Hepatocyte (in vitro differentiated cells): ENCODE data around the gene AUNIP. TPM values are rescaled to one million over a fixed set of nuclear protein-coding genes. Genes with fewer than 3 reads are reported as not detected.
"Not testable (repeated sequence)": the region's sequence is repeated elsewhere in the genome, so short reads cannot be mapped to it uniquely, and the experiment has no call there.

Experiments used
- DNase-seq: peaks from one replicate; pipeline ENCODE4 v3.0.0-alpha.2; 2016; ENCODE audit warnings: low spot score
- H2AFZ ChIP-seq: fragments of 200-600 bp; sonication (generic); 2 replicates; pipeline ENCODE4 v1.6.0; 2016; ENCODE audit warnings: antibody characterized with exemption, mild to moderate bottlenecking
- H3K27ac ChIP-seq: fragments of 200-600 bp; sonication (generic); 2 replicates; pipeline ENCODE4 v1.5.1; 2016; ENCODE audit warnings: mild to moderate bottlenecking
- H3K27me3 ChIP-seq: fragments of 200-600 bp; sonication (generic); 2 replicates; pipeline ENCODE4 v1.6.1; 2016
- H3K36me3 ChIP-seq: fragments of 200-600 bp; sonication (generic); replicated peaks from 2 replicates; pipeline ENCODE4 v1.5.1; 2016; ENCODE audit warnings: low read depth; ENCODE audit not compliant: insufficient read depth
- H3K4me1 ChIP-seq: fragments of 200-600 bp; sonication (generic); 2 replicates; pipeline ENCODE4 v1.5.1; 2016; ENCODE audit warnings: mild to moderate bottlenecking, moderate library complexity; ENCODE audit not compliant: insufficient read depth
- H3K4me2 ChIP-seq: fragments of 200-600 bp; sonication (generic); 2 replicates; pipeline ENCODE4 v1.6.0; 2016
- H3K4me3 ChIP-seq: fragments of 200-600 bp; sonication (generic); 2 replicates; pipeline ENCODE4 v1.5.1; 2016; ENCODE audit warnings: mild to moderate bottlenecking
- H3K79me2 ChIP-seq: fragments of 200-600 bp; sonication (generic); 2 replicates; pipeline ENCODE4 v1.6.0; 2017; ENCODE audit warnings: mild to moderate bottlenecking
- H3K9me2 ChIP-seq: fragments of 200-600 bp; sonication (generic); replicated peaks from 2 replicates; pipeline ENCODE4 v1.6.0; 2017; ENCODE audit warnings: mild to moderate bottlenecking; ENCODE audit not compliant: insufficient read depth
- H3K9me3 ChIP-seq: fragments of 200-600 bp; sonication (generic); 2 replicates; pipeline ENCODE4 v1.5.1; 2016; ENCODE audit warnings: low read depth, mild to moderate bottlenecking
- H4K20me1 ChIP-seq: fragments of 200-600 bp; sonication (generic); 2 replicates; pipeline ENCODE4 v1.6.0; 2016; ENCODE audit warnings: mild to moderate bottlenecking; ENCODE audit not compliant: insufficient read depth, poor library complexity, severe bottlenecking
- CTCF ChIP-seq: fragments of 200-600 bp; sonication (generic); IDR thresholded peaks from 2 replicates; pipeline ENCODE4 v1.5.1; 2016; ENCODE audit warnings: antibody characterized with exemption, mild to moderate bottlenecking; ENCODE audit not compliant: poor library complexity
- EZH2 ChIP-seq: fragments of 200-600 bp; sonication (generic); IDR thresholded peaks from 2 replicates; pipeline ENCODE4 v1.6.1; 2016; ENCODE audit warnings: antibody characterized with exemption, mild to moderate bottlenecking, borderline replicate concordance
- EZH2phosphoT487 ChIP-seq: fragments of 200-600 bp; sonication (generic); IDR thresholded peaks from one replicate; pipeline ENCODE4 v1.6.1; 2018; ENCODE audit warnings: antibody characterized with exemption, mild to moderate bottlenecking, low read depth, moderate library complexity; ENCODE audit not compliant: unreplicated experiment, severe bottlenecking
- WGBS: methylation state at CpG from one replicate; pipeline ENCODE4 v1.1.6; 2016; ENCODE audit warnings: low lambda C conversion rate; ENCODE audit errors: missing lambda C conversion rate; 5-methylcytosine and 5-hydroxymethylcytosine counted together
- polyA plus RNA-seq: library from polyadenylated mRNA; unstranded; fragments of >200 nt; fragmentation: Nextera tagmentation; extraction: Ambion mirVana; gene quantifications from 2 replicates; pipeline ENCODE4 v1.2.1, GENCODE V29; 2016
- total RNA-seq: library from RNA; depleted of rRNA; stranded (reverse); fragments of >200 nt; gene quantifications from 2 replicates; pipeline ENCODE4 v1.2.3, GENCODE V29; 2014

AUNIP gene
- total and polyA plus RNA-seq, 2 experiments from 2014 or later = 0.41 to 1.3 TPM

- H3K4me1 ChIP-seq = no peaks in the 10 kb centered on the region
- H3K4me3 ChIP-seq = no peak overlapping the region
- no peaks in the 10 kb centered on the region for H3K36me3 ChIP-seq
- H3K9me2 ChIP-seq = no peaks in the 10 kb centered on the region
- no peaks in the 10 kb centered on the region for H4K20me1 ChIP-seq
- H3K9me3 ChIP-seq = no peaks in the 10 kb centered on the region
- no peak overlapping the region for H3K4me2 ChIP-seq
- DNase-seq = no peak
- H3K27me3 ChIP-seq = no peaks in the 10 kb centered on the region
- WGBS = 78% methylated on average over 3 of the region's 3 CpGs
- peaks cover 6% of the 10 kb centered on the region for H3K79me2 ChIP-seq
- no peak overlapping the region for H3K27ac ChIP-seq
- no peak for TF ChIP-seq EZH2phosphoT487
- no peak for TF ChIP-seq CTCF
- no peak for TF ChIP-seq EZH2
- H2AFZ ChIP-seq = no peak overlapping the region
Observed at GRCh38 chr1:25843483-25843882, 15.8 kb downstream of the AUNIP start.

GRCh38 chr1:25839808-25840207 lies 19.4 kb downstream of the AUNIP start:
- not testable (repeated sequence) for H4K20me1 ChIP-seq, H3K4me3 ChIP-seq, H3K4me1 ChIP-seq, DNase-seq, H3K9me2 ChIP-seq, H3K79me2 ChIP-seq, H3K9me3 ChIP-seq, H3K27me3 ChIP-seq, H2AFZ ChIP-seq, H3K36me3 ChIP-seq, H3K4me2 ChIP-seq, H3K27ac ChIP-seq
- WGBS = 97% methylated on average over 4 of the region's 4 CpGs

GRCh38 chr1:25837262-25837875 lies 21.9 kb downstream of the AUNIP start:
- no peak for TF ChIP-seq EZH2phosphoT487
- TF ChIP-seq CTCF = peak; percentile 55
- Histone ChIP-seq H3K36me3 (no peaks in the 10 kb centered on the region), H3K79me2 (peaks cover 6% of the 10 kb centered on the region), H3K4me3 (no peak overlapping the region), H2AFZ (no peak overlapping the region), H3K4me1 (no peaks in the 10 kb centered on the region), H3K9me2 (no peaks in the 10 kb centered on the region), H3K9me3 (no peaks in the 10 kb centered on the region), H3K27me3 (no peaks in the 10 kb centered on the region), H4K20me1 (no peaks in the 10 kb centered on the region), H3K27ac (no peak overlapping the region), H3K4me2 (no peak overlapping the region)
- 90% methylated on average over 1 of the region's 1 CpG for WGBS
- peak; percentile 49 for DNase-seq

GRCh38 chr1:25836695-25837094 lies 22.6 kb downstream of the AUNIP start:
- no peaks in the 10 kb centered on the region for H3K27me3 ChIP-seq
- DNase-seq = no peak
- TF ChIP-seq EZH2phosphoT487 (no peak), EZH2 (no peak), CTCF (no peak)
- H3K9me2 ChIP-seq = no peaks in the 10 kb centered on the region
- H3K36me3 ChIP-seq = no peaks in the 10 kb centered on the region
- no peak overlapping the region for H3K4me2 ChIP-seq
- peaks cover 6% of the 10 kb centered on the region for H3K79me2 ChIP-seq
- no peak overlapping the region for H2AFZ ChIP-seq
- H3K4me3 ChIP-seq = no peak overlapping the region
- no peaks in the 10 kb centered on the region for H3K9me3 ChIP-seq
- 82% methylated on average over 3 of the region's 3 CpGs for WGBS
- peaks cover 3% of the 10 kb centered on the region for H3K4me1 ChIP-seq
- no peak overlapping the region for H3K27ac ChIP-seq
- no peaks in the 10 kb centered on the region for H4K20me1 ChIP-seq
